SH-SY5Y (cell line): ENCODE data around the gene AS3MT.

Source experiments
- GATA2 ChIP-seq: IDR thresholded peaks from 2 replicates; pipeline ENCODE4 v1.6.1; 2011; ENCODE audit warnings: mild to moderate bottlenecking, low read depth, low read length
- GATA3 ChIP-seq: IDR thresholded peaks from 2 replicates; pipeline ENCODE4 v1.6.1; 2011; ENCODE audit warnings: low read depth, mild to moderate bottlenecking, low read length, moderate library complexity

Gene AS3MT

GRCh38 chr10:102945449-102945848, 76.2 kb downstream of the AS3MT start:
- no peak for TF ChIP-seq GATA3
- no peak for TF ChIP-seq GATA2

- TF ChIP-seq GATA3 (no peak), GATA2 (no peak)
Observed at GRCh38 chr10:102945962-102946361, 76.7 kb downstream of the AS3MT start.

- TF ChIP-seq GATA3, result no peak
- TF ChIP-seq GATA2, result no peak
Observed at GRCh38 chr10:102946992-102947391, 77.7 kb downstream of the AS3MT start.

- TF ChIP-seq GATA3 (no peak), GATA2 (no peak)
Observed at GRCh38 chr10:102948176-102948575, 78.9 kb downstream of the AS3MT start.

GRCh38 chr10:102948786-102949185, 79.5 kb downstream of the AS3MT start:
- TF ChIP-seq GATA3 (no peak), GATA2 (no peak)

GRCh38 chr10:102949916-102950315, 80.6 kb downstream of the AS3MT start:
- TF ChIP-seq GATA3 (no peak), GATA2 (no peak)

GRCh38 chr10:102951316-102951715, 82.0 kb downstream of the AS3MT start:
- TF ChIP-seq GATA2 (no peak), GATA3 (no peak)
